VCaP (cell line): ENCODE measurements around the gene ANAPC5.
"Not testable (repeated sequence)": the region's sequence is repeated elsewhere in the genome, so short reads cannot be mapped to it uniquely, and the experiment has no call there.

Source experiments
- H3K27ac ChIP-seq: fragments of 450-650 bp; 2 replicates; pipeline ENCODE4 v1.5.1; 2017
- CTCF ChIP-seq: fragments of 450-650 bp; conservative IDR thresholded peaks from 2 replicates; pipeline ENCODE4 v1.5.1; 2017; ENCODE audit warnings: mild to moderate bottlenecking, moderate library complexity

The ANAPC5 gene

GRCh38 chr12:121282072-121282742 lies 70.0 kb downstream of the ANAPC5 start:
- no peak for TF ChIP-seq CTCF
- no peak overlapping the region for H3K27ac ChIP-seq

- H3K27ac ChIP-seq, result not testable (repeated sequence)
Measured at GRCh38 chr12:121281116-121281515, 71.1 kb downstream of the ANAPC5 start.

GRCh38 chr12:121280531-121280930 lies 71.7 kb downstream of the ANAPC5 start:
- H3K27ac ChIP-seq, result not testable (repeated sequence)

- TF ChIP-seq CTCF, result no peak
- no peak overlapping the region; the same call in 1 of the 2 replicates for H3K27ac ChIP-seq
Measured at GRCh38 chr12:121279507-121279915, 72.7 kb downstream of the ANAPC5 start.

GRCh38 chr12:121279071-121279375 lies 73.2 kb downstream of the ANAPC5 start:
- H3K27ac ChIP-seq, result no peak overlapping the region
- TF ChIP-seq CTCF, result no peak

- TF ChIP-seq CTCF, result no peak
Measured at GRCh38 chr12:121278169-121279070, 73.8 kb downstream of the ANAPC5 start.

GRCh38 chr12:121277374-121277759 lies 74.8 kb downstream of the ANAPC5 start:
- H3K27ac ChIP-seq, result no peak overlapping the region
- TF ChIP-seq CTCF, result no peak

More at GRCh38 chr12:121278169-121279070, 73.8 kb downstream of the ANAPC5 start:
- no peak overlapping the region for H3K27ac ChIP-seq

- TF ChIP-seq CTCF, result no peak
- no peak overlapping the region for H3K27ac ChIP-seq
Measured at GRCh38 chr12:121274036-121274763, 78.0 kb downstream of the ANAPC5 start.
